Regular cardiac myocyte (primary cell): ENCODE results near the gene ANKRD13D. TPM values are rescaled to one million over a fixed set of nuclear protein-coding genes. Genes with fewer than 3 reads are reported as not detected.

Source experiments
- total RNA-seq: library from RNA; depleted of rRNA; stranded (reverse); fragments of >200 nt; gene quantifications from 2 replicates; pipeline ENCODE4 v1.2.3, GENCODE V29; 2014

The ANKRD13D gene
- total RNA-seq: 33.3 and 33.7 TPM in 2 replicates

DNA sequence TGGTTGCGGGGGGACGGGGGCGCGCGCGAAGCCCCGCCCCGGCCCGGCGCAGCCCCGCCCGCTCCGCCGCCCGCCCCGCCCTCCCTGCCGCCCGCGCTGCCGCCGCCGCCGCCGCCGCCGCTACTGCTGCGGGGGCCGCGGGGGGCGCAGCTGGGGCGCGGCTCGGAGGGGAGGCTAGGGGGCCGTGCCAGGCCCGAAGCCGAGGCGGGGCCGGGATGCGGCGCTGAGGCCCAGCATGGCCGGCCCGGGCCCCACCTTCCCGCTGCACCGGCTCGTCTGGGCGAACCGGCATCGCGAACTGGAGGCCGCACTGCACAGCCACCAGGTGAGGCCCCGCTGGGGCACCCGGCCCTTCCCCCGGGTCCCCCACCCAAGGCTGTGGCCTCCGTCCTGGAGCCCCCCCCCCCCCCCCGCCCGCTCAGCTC, at the start of gene ANKRD13D:
ANKRD13D (plus strand) TSS at position 78 of the 425 bp plus-strand sequence; CDS start at position 236, 158 bp downstream.

DNA sequence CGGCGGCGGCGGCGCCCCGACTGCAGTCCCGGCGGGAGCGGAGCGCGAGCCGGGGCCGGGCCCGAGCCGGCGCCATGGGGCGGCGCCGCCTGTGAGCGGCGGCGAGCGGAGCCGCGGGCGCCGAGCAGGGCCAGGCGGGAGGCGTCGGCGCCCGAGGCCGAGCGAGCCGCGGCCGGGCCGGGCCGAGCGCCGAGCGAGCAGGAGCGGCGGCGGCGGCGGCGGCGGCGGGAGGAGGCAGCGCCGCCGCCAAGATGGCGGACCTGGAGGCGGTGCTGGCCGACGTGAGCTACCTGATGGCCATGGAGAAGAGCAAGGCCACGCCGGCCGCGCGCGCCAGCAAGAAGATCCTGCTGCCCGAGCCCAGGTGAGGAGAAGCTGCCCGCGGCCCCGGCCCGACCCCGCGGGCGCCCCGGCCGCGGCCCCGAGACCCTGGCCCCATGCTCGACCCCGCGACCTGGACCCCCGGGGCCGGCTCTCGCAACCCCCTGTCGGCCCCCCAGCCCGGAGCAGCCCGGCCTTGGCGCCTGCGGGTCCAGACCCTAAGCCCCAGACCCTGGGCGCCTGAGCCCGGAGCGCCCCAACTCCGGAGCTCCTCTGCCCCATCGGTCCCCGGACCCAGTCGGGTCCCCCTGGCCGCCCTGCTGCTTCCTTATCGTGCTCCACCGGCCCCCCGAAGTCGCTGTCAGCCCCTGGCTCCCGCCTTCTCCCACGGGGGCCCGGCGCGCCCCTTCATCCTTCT, 22.5 kb upstream of the ANKRD13D start, which contains the start of gene GRK2:
GRK2 (plus strand) TSS at position 25 of the 739 bp plus-strand sequence; CDS start at position 252, 227 bp downstream.

DNA sequence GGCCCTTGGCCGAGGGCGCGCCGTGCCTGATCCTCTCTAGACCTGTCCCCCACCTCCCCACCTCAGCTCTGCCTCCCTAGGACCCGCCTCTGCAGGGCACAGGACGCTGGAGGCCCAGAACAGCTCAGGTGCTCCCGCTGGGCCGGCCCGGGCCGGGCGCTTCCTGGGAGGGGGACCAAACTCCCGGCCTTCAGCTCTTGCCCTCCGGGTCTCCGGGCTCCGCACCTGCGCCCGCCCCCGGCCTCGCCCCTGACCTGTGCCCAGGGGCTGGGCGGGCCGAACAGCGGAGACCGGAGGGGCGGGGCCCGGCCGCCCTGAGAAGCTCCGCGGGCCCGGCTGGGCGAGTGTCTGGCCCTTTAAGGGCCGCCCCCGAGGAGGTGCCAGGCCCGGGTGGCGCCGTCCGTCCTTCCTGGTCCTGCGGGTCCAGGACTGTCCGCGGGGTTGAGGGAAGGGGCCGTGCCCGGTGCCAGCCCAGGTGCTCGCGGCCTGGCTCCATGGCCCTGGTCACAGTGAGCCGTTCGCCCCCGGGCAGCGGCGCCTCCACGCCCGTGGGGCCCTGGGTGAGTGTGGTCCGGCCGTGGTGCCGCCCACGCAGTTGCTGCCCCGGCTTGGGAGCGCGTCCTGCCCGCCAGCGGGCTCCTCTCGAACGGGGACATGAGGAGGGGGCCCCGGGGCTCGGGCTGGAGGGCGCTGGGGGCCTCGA, 14.2 kb downstream of the ANKRD13D start, which contains the start of gene SSH3:
SSH3 (plus strand) TSS at position 399 of the 703 bp plus-strand sequence; CDS start at position 495, 96 bp downstream.

Other genes starting within 250 kb of the ANKRD13D start
- gene RHOD, start 232.5 kb upstream of the ANKRD13D start, total RNA-seq: 6.2 and 6.5 TPM in 2 replicates
- gene KDM2A, start 170.0 kb upstream of the ANKRD13D start, total RNA-seq: 38.9 and 40.3 TPM in 2 replicates
- 24.0 and 41.6 TPM in 2 replicates for gene GRK2, start 22.8 kb upstream of the ANKRD13D start, total RNA-seq
- gene SSH3, start 14.2 kb downstream of the ANKRD13D start, total RNA-seq: 5.6 and 14.9 TPM in 2 replicates
- 58.6 and 74.8 TPM in 2 replicates for gene POLD4, start 64.2 kb downstream of the ANKRD13D start, total RNA-seq
- gene CLCF1, start 84.3 kb downstream of the ANKRD13D start, total RNA-seq: 3.4 and 7.1 TPM in 2 replicates
- 3.3 and 6.2 TPM in 2 replicates for gene RAD9A, start 102.7 kb downstream of the ANKRD13D start, total RNA-seq
- 87.7 and 243 TPM in 2 replicates for gene PPP1CA, start 112.6 kb downstream of the ANKRD13D start, total RNA-seq
- gene TBC1D10C, start 114.8 kb downstream of the ANKRD13D start, total RNA-seq: not detected in 2 replicates
- gene CARNS1, start 126.4 kb downstream of the ANKRD13D start, total RNA-seq: 0.19 and 0.28 TPM in 2 replicates
- 29.6 and 50.6 TPM in 2 replicates for gene RPS6KB2, start 139.2 kb downstream of the ANKRD13D start, total RNA-seq
- gene PTPRCAP, start 148.4 kb downstream of the ANKRD13D start, total RNA-seq: 0.19 and 0.28 TPM in 2 replicates
- gene CORO1B, start 154.2 kb downstream of the ANKRD13D start, total RNA-seq: 90.7 and 149 TPM in 2 replicates
- gene GPR152, start 163.4 kb downstream of the ANKRD13D start, total RNA-seq: not detected in 2 replicates
- 0.28 and 0.38 TPM in 2 replicates for gene CABP4, start 166.1 kb downstream of the ANKRD13D start, total RNA-seq
- gene TMEM134, start 179.9 kb downstream of the ANKRD13D start, total RNA-seq: 20.3 and 30.7 TPM in 2 replicates
- gene AIP, start 193.7 kb downstream of the ANKRD13D start, total RNA-seq: 69.1 and 75.7 TPM in 2 replicates
- gene PITPNM1, start 216.1 kb downstream of the ANKRD13D start, total RNA-seq: 16.1 and 18.3 TPM in 2 replicates
- 16.6 and 20.9 TPM in 2 replicates for gene CDK2AP2, start 218.9 kb downstream of the ANKRD13D start, total RNA-seq
- not detected in 2 replicates for gene CABP2, start 234.1 kb downstream of the ANKRD13D start, total RNA-seq